Measurements from ENCODE around the gene AS3MT.
"Not testable (repeated sequence)": the region's sequence is repeated elsewhere in the genome, so short reads cannot be mapped to it uniquely, and the experiment has no call there.

Gene AS3MT

DNA sequence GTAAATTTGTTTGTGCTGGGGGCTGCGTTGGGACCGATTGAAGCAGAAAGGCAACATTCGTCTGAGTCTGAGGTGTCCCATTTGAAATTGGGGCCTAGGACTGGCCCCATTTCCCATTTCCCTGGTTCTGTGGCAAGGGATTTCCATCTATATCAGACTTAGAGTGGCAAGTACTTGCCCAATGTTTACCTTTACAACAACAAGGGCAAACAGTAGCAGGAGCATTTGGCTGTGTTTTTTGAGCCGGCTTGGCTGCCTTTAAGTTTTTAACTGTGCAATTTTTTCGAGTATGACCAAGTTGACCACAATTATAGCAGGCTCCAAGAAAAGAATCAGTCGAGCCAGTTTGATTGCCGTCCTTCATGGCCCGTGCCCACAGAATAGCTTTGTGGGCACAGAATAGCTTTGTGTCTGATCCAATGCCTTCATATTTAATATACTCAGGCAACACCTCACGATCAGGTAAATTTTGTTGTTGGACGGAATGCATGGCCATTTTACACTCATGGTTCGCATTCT, 27.4 kb upstream of the AS3MT start:
- DNase-seq (ENCODE audit: extremely low spot score), result no peak
- ChIA-PET CTCF (interaction anchor here (0.8 to 0.9 kb wide), 3 partner anchors 8 to 228 kb away, joined by 3 to 4 read pairs (median 3); no protein-coding TSS in a partner anchor), POLR2A (no interaction called here)
- TF ChIP-seq, protein P1, sequence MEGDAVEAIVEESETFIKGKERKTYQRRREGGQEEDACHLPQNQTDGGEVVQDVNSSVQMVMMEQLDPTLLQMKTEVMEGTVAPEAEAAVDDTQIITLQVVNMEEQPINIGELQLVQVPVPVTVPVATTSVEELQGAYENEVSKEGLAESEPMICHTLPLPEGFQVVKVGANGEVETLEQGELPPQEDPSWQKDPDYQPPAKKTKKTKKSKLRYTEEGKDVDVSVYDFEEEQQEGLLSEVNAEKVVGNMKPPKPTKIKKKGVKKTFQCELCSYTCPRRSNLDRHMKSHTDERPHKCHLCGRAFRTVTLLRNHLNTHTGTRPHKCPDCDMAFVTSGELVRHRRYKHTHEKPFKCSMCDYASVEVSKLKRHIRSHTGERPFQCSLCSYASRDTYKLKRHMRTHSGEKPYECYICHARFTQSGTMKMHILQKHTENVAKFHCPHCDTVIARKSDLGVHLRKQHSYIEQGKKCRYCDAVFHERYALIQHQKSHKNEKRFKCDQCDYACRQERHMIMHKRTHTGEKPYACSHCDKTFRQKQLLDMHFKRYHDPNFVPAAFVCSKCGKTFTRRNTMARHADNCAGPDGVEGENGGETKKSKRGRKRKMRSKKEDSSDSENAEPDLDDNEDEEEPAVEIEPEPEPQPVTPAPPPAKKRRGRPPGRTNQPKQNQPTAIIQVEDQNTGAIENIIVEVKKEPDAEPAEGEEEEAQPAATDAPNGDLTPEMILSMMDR (IDR thresholded peaks at IDR 0.05; ENCODE audit: control extremely low read depth, extremely low read depth, low read depth, missing control alignments), result no peak

DNA sequence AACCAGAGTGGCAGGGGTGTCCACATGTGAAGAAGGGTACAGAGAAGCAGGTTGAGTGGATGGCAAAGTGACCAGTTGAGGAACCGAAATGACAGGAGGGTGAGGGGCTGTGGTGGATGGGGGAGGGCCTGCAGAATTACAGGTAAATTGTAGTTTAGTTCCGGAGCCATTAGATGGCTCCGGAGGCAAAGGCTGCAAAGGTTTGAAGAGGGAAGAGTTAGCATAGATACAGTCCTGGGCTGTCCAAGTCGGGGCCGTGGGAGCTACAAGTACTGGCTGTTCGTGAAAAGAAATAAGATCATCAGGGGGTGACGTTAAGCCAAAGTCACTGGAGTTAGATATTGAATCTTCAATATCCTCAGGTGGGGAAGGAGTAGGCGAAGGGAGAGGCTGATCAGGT, 26.1 kb upstream of the AS3MT start:
- POLR2A ChIA-PET, CTCF ChIA-PET: not testable (repeated sequence)

GRCh38 chr10:102844190-102844776, 25.0 kb upstream of the AS3MT start:
- DNase-seq (ENCODE audit: extremely low spot score); POLR2A ChIA-PET: not testable (repeated sequence)
- CTCF ChIA-PET, result interaction anchor here (1.0 kb wide), 1 partner anchor 9 kb away, joined by 3 read pairs; no protein-coding TSS in a partner anchor

More for the DNA sequence above, 26.1 kb upstream of the AS3MT start:
- not testable (repeated sequence) for DNase-seq (ENCODE audit: extremely low spot score)

- ChIA-PET CTCF (interaction anchor here (6.5 kb wide), 1 partner anchor 10 kb away, joined by 33 read pairs; the partner anchor contains the start of gene CYP17A1), POLR2A (no interaction called here)
- no peak for DNase-seq (ENCODE audit: extremely low spot score)
- TF ChIP-seq, protein P1 (IDR thresholded peaks at IDR 0.05; ENCODE audit: control extremely low read depth, extremely low read depth, low read depth, missing control alignments), result no peak
Measured at GRCh38 chr10:102845352-102845902, 23.8 kb upstream of the AS3MT start.

GRCh38 chr10:102850025-102850518, 19.2 kb upstream of the AS3MT start:
- no peak for DNase-seq (ENCODE audit: extremely low spot score)
- POLR2A ChIA-PET, result no interaction called here
- TF ChIP-seq, protein P1 (IDR thresholded peaks at IDR 0.05; ENCODE audit: control extremely low read depth, extremely low read depth, low read depth, missing control alignments), result no peak
- CTCF ChIA-PET, result interaction anchor here (1.0 to 6.5 kb wide), 3 partner anchors 15 to 395 kb away, joined by 3 to 33 read pairs (median 3); partner anchors contain the start of gene CYP17A1

DNA sequence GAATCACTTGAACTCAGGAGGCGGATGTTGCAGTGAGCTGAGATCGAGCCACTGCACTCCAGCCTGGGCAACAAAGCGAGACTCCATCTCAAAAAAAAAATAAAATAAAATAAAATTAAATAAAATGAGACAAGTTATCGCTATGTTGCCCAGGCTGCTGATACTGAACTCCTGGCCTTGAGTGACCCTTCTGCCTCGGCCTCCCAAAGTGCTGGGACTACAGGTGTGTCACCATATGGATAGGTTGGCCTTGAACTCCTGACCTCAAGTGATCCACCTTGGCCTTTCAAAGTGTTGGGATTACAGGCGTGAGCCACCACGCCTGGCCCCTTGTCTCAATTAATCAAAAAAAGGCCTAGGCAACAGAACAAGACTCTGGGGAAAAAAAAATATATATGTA, 16.0 kb upstream of the AS3MT start:
- DNase-seq (ENCODE audit: extremely low spot score); CTCF ChIA-PET; POLR2A ChIA-PET: not testable (repeated sequence)

DNA sequence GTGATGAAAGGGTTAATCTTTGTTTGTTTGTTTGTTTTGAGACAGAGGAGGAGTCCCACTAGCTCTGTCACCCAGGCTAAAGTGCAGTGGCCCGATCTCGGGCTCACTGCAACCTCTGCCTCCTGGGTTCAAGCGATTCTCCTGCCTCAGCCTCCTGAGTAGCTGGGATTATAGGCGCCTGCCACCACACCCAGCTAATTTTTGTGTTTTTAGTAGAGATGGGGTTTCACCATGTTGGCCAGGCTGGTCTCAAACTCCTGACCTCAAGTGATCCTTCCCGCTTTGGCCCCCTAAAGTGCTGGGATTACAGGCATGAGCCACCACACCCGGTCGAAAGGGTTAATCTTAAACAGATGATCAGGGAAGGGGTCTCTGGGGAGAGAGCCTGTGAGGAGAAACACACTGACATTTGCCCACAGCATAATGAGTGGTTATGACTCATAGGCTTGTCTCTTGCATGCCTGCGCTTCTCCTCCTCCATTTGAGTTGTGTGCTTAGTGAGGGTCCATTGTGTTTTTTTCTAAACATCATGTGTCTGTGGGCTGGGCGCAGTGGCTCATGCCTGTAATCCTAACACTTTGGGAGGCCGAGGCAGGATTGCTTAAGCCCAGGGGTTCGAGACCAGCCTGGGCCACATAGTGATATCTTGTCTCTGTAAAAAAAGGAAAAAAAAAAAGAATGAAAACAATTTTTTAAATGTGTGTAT, 13.4 kb upstream of the AS3MT start:
- POLR2A ChIA-PET; DNase-seq (ENCODE audit: extremely low spot score): not testable (repeated sequence)

GRCh38 chr10:102856758-102857424, 12.4 kb upstream of the AS3MT start:
- DNase-seq (ENCODE audit: extremely low spot score), result no peak
- TF ChIP-seq, protein P1 (IDR thresholded peaks at IDR 0.05; ENCODE audit: control extremely low read depth, extremely low read depth, low read depth, missing control alignments), result no peak
- ChIA-PET POLR2A (no interaction called here), CTCF (no interaction called here)

More for the DNA sequence above, 13.4 kb upstream of the AS3MT start:
- CTCF ChIA-PET, result interaction anchor here (1.5 kb wide), 1 partner anchor 46 kb away, joined by 3 read pairs; no protein-coding TSS in a partner anchor
